PC-9 (cell line): ENCODE data around the gene SNX2. TPM values are rescaled to one million over a fixed set of nuclear protein-coding genes. Genes with fewer than 3 reads are reported as not detected.

Source experiments
- BruUV-seq: library from RNA; stranded (reverse); fragments of 400-500 nt; replicated peaks from 2 replicates; lab custom pipeline; 2021; lab: Mats Ljungman, UMichigan
- CTCF ChIA-PET: fragments of 300-600 bp; sonication (Branson Sonifier 250); formaldehyde crosslinking; loops from one replicate; lab custom pipeline; 2022; ENCODE audit warnings: antibody characterized with exemption; lab: Charles Lee
- POLR2A ChIA-PET: fragments of 300-600 bp; sonication (Branson Sonifier 250); formaldehyde crosslinking; loops from one replicate; lab custom pipeline; 2022; ENCODE audit warnings: antibody characterized with exemption; ENCODE audit not compliant: unreplicated experiment; lab: Charles Lee
- DNase-seq, 2 experiments: peaks; one replicate each; pipeline versions ENCODE4 v3.0.0 to v3.0.0-alpha.2; 2015 to 2022; ENCODE audit warnings: mixed read lengths in 1 of 2
- H2AFZ ChIP-seq: fragments of 200-600 bp; sonication (generic); 2 replicates; pipeline ENCODE4 v1.8.1; 2017; ENCODE audit warnings: antibody characterized with exemption
- H3F3A ChIP-seq: fragments of 200-600 bp; sonication (generic); 2 replicates; pipeline ENCODE4 v1.8.1; 2017; ENCODE audit warnings: antibody characterized with exemption, mild to moderate bottlenecking, low read depth; ENCODE audit not compliant: insufficient read depth
- H3K27ac ChIP-seq: fragments of 200-600 bp; sonication (generic); 2 replicates; pipeline ENCODE4 v1.6.1; 2016; ENCODE audit warnings: mixed run types
- H3K27me3 ChIP-seq: fragments of 200-600 bp; sonication (generic); 2 replicates; pipeline ENCODE4 v1.6.1; 2016; ENCODE audit warnings: low read depth, mixed run types; ENCODE audit not compliant: insufficient read depth
- H3K36me3 ChIP-seq: fragments of 200-600 bp; sonication (generic); 2 replicates; pipeline ENCODE4 v1.6.1; 2016; ENCODE audit warnings: low read depth, mixed run types
- H3K4me1 ChIP-seq: fragments of 200-600 bp; sonication (generic); replicated peaks from 2 replicates; pipeline ENCODE4 v1.6.1; 2016; ENCODE audit warnings: mixed run types; ENCODE audit not compliant: insufficient read depth
- H3K4me2 ChIP-seq: fragments of 200-600 bp; sonication (generic); 2 replicates; pipeline ENCODE4 v1.6.1; 2017; ENCODE audit warnings: mixed run types
- H3K4me3 ChIP-seq: fragments of 200-600 bp; sonication (generic); 2 replicates; pipeline ENCODE4 v1.6.1; 2016; ENCODE audit warnings: mixed run types
- H3K79me2 ChIP-seq: fragments of 200-600 bp; sonication (generic); 2 replicates; pipeline ENCODE4 v1.6.1; 2017; ENCODE audit warnings: low read depth, mixed run types
- H3K9me2 ChIP-seq: fragments of 200-600 bp; sonication (generic); 2 replicates; pipeline ENCODE4 v1.8.1; 2017; ENCODE audit warnings: mild to moderate bottlenecking; ENCODE audit not compliant: insufficient read depth
- H3K9me3 ChIP-seq: fragments of 200-600 bp; sonication (generic); 2 replicates; pipeline ENCODE4 v1.8.1; 2016; ENCODE audit warnings: low read depth; ENCODE audit not compliant: insufficient read depth
- H4K20me1 ChIP-seq: fragments of 200-600 bp; sonication (generic); 2 replicates; pipeline ENCODE4 v1.8.1; 2017; ENCODE audit not compliant: insufficient read depth
- CTCF ChIP-seq: fragments of 200-600 bp; sonication (generic); conservative IDR thresholded peaks from 2 replicates; pipeline ENCODE4 v1.6.1; 2017; ENCODE audit warnings: mixed run types, antibody characterized with exemption, mild to moderate bottlenecking, moderate library complexity
- EZH2 ChIP-seq: fragments of 200-600 bp; sonication (generic); IDR thresholded peaks from 2 replicates; pipeline ENCODE4 v1.8.0; 2017; ENCODE audit warnings: antibody characterized with exemption, low read depth
- intact Hi-C: fragments of 100-400 bp; cut with micrococcal nuclease; formaldehyde crosslinking; loops from one replicate; pipeline ENCODE4 v1.10.0; 2022; ENCODE audit not compliant: unreplicated experiment
- total RNA-seq: library from RNA; stranded (reverse); gene quantifications from 2 replicates; pipeline ENCODE4 v1.2.3, GENCODE V29; 2021

SNX2 gene
- total RNA-seq, 1 experiment from 2014 or later = 42.4 TPM

- Histone ChIP-seq H3K27ac (no peak overlapping the region), H3K4me2 (no peak overlapping the region), H3K4me1 (no peaks in the 10 kb centered on the region), H3K9me2 (no peaks in the 10 kb centered on the region), H3K79me2 (0 out of 2 replicates have a peak, but pooled peaks cover 9% of the 10 kb centered on the region), H2AFZ (no peak overlapping the region), H3K27me3 (no peaks in the 10 kb centered on the region), H3K9me3 (no peaks in the 10 kb centered on the region), H3F3A (no peaks in the 10 kb centered on the region), H3K36me3 (no peaks in the 10 kb centered on the region; the same call in 1 of the 2 replicates), H4K20me1 (no peaks in the 10 kb centered on the region), H3K4me3 (no peak overlapping the region)
- no peak for TF ChIP-seq CTCF
- no peak for TF ChIP-seq EZH2
- DNase-seq = no peak
- CTCF ChIA-PET = no interaction called here
- intact Hi-C loops = no loop called here
- BruUV-seq = no TSS peak
- POLR2A ChIA-PET = no interaction called here
These were observed 83.6 kb downstream of the SNX2 start for GRCh38 chr5:122858451-122858850.

- ChIA-PET POLR2A (no interaction called here), CTCF (no interaction called here)
- Histone ChIP-seq H3K79me2 (no peaks in the 10 kb centered on the region), H3K27ac (no peak overlapping the region), H3K9me3 (no peaks in the 10 kb centered on the region), H3K27me3 (no peaks in the 10 kb centered on the region), H3K4me3 (no peak overlapping the region), H3K9me2 (no peaks in the 10 kb centered on the region), H3K4me2 (no peak overlapping the region), H3F3A (no peaks in the 10 kb centered on the region), H3K4me1 (no peaks in the 10 kb centered on the region), H4K20me1 (no peaks in the 10 kb centered on the region), H3K36me3 (0 out of 2 replicates have a peak, but pooled peaks cover 4% of the 10 kb centered on the region), H2AFZ (no peak overlapping the region)
- DNase-seq = no peak
- intact Hi-C loops = no loop called here
- TF ChIP-seq CTCF = no peak
- no peak for TF ChIP-seq EZH2
- no TSS peak for BruUV-seq
These were observed 88.4 kb downstream of the SNX2 start for GRCh38 chr5:122863240-122863639.

GRCh38 chr5:122863721-122864120, 88.8 kb downstream of the SNX2 start:
- Histone ChIP-seq H2AFZ (no peak overlapping the region), H3K36me3 (0 out of 2 replicates have a peak, but pooled peaks cover 4% of the 10 kb centered on the region), H3K27ac (no peak overlapping the region), H3K27me3 (no peaks in the 10 kb centered on the region), H4K20me1 (no peaks in the 10 kb centered on the region), H3K4me3 (no peak overlapping the region), H3K9me3 (no peaks in the 10 kb centered on the region), H3K79me2 (no peaks in the 10 kb centered on the region), H3F3A (no peaks in the 10 kb centered on the region), H3K4me1 (no peaks in the 10 kb centered on the region), H3K4me2 (no peak overlapping the region), H3K9me2 (no peaks in the 10 kb centered on the region)
- no peak for DNase-seq
- no peak for TF ChIP-seq CTCF
- no peak for TF ChIP-seq EZH2
- intact Hi-C loops = no loop called here
- ChIA-PET POLR2A (no interaction called here), CTCF (no interaction called here)
- no TSS peak for BruUV-seq
